ENCODE results near the gene MYO9A.

The MYO9A gene

DNA sequence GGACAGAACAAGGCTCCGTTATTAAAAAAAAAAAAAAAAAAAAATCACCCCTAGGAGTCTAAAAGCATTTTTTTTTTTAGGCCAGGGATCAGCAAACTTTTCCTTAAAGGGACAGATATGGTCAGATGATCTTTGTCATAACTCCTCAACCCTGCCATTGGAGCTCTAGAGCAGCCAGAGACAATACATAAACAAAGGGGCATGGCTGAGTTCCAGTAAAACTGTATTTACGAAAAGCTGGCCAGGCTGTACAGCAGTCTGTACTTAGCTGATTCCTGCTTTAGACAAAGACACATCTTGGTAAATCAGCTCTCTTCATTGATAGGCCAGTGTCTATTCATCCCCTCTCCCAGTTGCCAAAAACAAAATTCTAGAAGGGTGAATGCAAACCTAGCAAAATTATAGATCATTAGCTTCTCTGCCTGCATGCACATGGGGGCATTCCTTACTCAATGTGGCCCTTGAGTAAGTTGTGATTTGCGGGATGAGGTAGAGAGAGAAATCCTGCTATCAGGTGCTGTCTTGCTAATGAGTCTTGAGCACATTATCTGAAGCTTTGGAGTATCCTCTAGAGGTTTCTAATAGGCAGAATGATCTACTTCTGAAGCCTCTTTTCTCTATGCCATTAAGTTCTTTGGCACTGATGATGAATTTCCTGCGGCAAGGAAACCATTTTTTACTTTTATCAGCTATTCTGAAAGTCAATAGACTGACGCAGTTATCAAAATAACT lies 35.5 kb upstream of the MYO9A start:
- TF ChIP-seq ZFX (IDR thresholded peaks at IDR 0.05) = no peak
- TF ChIP-seq, protein P1, sequence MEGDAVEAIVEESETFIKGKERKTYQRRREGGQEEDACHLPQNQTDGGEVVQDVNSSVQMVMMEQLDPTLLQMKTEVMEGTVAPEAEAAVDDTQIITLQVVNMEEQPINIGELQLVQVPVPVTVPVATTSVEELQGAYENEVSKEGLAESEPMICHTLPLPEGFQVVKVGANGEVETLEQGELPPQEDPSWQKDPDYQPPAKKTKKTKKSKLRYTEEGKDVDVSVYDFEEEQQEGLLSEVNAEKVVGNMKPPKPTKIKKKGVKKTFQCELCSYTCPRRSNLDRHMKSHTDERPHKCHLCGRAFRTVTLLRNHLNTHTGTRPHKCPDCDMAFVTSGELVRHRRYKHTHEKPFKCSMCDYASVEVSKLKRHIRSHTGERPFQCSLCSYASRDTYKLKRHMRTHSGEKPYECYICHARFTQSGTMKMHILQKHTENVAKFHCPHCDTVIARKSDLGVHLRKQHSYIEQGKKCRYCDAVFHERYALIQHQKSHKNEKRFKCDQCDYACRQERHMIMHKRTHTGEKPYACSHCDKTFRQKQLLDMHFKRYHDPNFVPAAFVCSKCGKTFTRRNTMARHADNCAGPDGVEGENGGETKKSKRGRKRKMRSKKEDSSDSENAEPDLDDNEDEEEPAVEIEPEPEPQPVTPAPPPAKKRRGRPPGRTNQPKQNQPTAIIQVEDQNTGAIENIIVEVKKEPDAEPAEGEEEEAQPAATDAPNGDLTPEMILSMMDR (conservative IDR thresholded peaks at IDR 0.05) = no peak
- no peak overlapping the region; the same call in 1 of the 2 replicates for H3K27ac ChIP-seq

DNA sequence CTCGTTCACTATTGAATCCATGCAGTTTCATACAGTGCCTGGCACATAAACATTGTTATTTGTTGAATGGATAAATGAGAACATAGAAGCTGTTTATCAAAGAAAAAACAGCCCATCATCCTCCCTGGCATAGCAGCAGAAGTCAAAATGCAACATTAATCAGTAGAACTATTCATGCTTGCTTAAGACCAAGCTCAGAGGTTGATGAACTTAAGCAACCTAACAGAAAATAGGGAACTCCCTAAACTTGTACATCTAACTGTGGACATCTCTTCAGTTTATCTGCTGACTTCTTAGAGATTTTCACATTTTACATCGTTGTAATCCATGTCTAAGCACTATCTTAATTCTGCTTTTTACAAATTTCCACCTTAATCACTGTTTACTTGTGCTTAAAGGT lies 29.5 kb upstream of the MYO9A start:
- TF ChIP-seq, protein P1 (conservative IDR thresholded peaks at IDR 0.05) = no peak
- no peak for TF ChIP-seq ZFX (IDR thresholded peaks at IDR 0.05)
- H3K27ac ChIP-seq = no peak overlapping the region

DNA sequence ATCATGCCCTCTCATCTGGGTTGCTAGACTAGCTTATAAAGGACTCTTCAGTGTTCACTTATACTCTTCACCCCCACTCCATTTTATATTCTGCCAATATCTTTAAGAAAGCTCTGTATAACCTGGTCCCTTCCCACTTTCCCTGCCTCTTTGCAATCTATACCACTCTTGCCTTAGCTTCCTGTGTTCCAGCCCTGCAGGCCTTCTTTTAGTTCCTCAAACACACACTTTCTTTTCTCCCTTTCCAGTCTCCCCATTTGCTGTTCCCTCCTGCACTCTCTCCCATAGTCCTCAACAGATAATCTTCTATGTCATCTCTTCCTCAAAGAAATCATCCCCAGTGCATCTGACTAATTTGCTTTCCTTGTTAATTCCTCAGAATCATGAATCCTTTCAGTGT lies 29.0 kb upstream of the MYO9A start:
- TF ChIP-seq, protein P1 (conservative IDR thresholded peaks at IDR 0.05) = no peak
- TF ChIP-seq ZFX (IDR thresholded peaks at IDR 0.05) = no peak
- no peak overlapping the region for H3K27ac ChIP-seq

DNA sequence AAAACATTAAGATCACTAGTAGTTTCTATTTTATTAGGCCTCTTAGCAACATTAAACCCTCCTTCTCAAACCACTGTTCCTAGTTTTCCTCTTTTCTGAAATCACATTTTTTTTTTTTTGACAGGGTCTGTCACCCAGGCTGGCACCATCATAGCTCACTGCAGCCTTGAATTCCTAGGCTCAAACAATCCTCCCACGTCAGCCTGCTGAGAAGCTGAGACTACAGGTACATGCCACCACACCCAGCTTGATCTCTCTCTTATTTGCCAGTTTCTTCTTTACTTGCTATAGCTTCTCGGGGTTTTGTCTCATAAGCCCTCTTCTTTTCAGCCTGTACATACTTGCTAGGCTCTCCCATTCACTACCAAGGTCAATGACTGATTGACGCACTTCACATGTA lies 28.3 kb upstream of the MYO9A start:
- TF ChIP-seq, protein P1 (conservative IDR thresholded peaks at IDR 0.05) = no peak
- no peak for TF ChIP-seq ZFX (IDR thresholded peaks at IDR 0.05)
- H3K27ac ChIP-seq = no peak overlapping the region

DNA sequence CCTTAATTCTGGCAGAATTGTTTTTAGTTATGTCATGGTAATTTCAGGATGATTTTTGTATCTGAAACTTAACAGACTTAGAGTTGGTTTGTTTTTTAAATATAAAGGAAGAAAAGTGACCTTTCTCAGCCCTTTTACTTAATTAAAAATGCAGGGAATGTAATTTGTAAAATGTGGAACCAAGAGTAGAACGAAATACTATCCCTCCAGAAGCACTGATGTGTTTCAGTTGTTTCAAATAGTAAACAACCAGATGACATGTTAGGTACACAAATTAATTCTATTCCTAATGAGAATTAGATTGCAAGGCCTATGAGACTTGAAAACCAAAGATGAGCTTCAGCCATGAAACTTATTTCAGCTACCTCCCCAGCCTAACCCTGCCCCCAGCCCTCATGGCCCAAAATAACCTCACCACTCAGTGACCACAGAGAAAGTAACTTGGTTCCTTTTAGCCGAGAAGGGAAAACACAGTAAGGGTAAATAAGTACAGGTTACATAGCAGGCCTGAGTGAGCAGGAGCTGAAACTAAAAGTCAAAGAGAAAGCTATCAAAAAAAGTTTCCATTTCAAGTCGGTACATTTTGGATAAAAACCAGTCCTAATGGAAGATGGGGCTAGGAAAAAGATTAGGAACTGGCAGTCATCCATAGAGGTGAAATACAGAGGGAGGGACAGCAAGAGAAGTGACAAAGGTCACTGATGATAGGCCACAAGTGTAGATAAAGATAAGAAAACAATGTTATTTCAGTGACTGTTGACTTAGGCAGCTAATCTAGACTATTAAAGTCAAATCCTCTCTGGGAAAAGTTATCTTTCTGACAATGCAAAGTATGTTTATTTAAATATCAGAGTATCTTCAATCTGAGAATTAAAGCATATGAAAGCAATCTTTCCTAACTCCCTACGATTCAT lies 23.5 kb upstream of the MYO9A start:
- TF ChIP-seq, protein P1 (conservative IDR thresholded peaks at IDR 0.05) = no peak
- no peak for TF ChIP-seq ZFX (IDR thresholded peaks at IDR 0.05)
- no peak overlapping the region for H3K27ac ChIP-seq

DNA sequence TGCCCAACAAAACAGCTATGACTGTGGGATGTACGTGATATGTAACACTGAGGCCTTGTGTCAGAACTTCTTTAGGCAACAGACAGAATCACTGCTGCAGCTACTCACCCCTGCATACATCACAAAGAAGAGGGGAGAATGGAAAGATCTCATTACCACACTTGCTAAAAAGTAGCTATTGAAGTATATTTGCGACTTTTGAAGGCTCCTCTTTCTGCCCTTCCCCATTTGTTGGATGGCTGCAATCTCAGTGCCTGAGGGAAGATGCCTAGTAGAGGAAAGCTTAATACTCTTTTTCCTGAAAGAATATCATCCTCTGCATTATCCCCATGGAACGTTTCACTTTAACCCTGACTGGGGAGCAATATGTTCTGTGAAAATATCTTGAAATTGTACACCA lies 22.1 kb upstream of the MYO9A start:
- H3K27ac ChIP-seq = no peak overlapping the region
- no peak for TF ChIP-seq ZFX (IDR thresholded peaks at IDR 0.05)
- TF ChIP-seq, protein P1 (conservative IDR thresholded peaks at IDR 0.05) = no peak

DNA sequence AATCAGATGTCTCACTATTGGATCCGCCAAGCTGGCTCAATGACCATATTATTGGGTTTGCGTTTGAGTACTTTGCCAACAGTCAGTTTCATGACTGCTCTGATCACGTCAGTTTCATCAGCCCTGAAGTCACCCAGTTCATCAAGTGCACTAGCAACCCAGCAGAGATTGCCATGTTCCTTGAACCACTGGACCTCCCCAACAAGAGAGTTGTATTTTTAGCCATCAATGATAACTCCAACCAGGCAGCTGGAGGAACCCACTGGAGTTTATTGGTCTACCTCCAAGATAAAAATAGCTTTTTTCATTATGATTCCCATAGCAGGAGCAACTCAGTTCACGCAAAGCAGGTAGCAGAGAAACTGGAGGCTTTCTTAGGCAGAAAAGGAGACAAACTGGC lies 21.7 kb upstream of the MYO9A start:
- H3K27ac ChIP-seq = no peak overlapping the region
- no peak for TF ChIP-seq ZFX (IDR thresholded peaks at IDR 0.05)
- TF ChIP-seq, protein P1 (conservative IDR thresholded peaks at IDR 0.05) = no peak
